ENCODE measurements around the gene PRCD.
"Not testable (repeated sequence)": the region's sequence is repeated elsewhere in the genome, so short reads cannot be mapped to it uniquely, and the experiment has no call there.

DNA sequence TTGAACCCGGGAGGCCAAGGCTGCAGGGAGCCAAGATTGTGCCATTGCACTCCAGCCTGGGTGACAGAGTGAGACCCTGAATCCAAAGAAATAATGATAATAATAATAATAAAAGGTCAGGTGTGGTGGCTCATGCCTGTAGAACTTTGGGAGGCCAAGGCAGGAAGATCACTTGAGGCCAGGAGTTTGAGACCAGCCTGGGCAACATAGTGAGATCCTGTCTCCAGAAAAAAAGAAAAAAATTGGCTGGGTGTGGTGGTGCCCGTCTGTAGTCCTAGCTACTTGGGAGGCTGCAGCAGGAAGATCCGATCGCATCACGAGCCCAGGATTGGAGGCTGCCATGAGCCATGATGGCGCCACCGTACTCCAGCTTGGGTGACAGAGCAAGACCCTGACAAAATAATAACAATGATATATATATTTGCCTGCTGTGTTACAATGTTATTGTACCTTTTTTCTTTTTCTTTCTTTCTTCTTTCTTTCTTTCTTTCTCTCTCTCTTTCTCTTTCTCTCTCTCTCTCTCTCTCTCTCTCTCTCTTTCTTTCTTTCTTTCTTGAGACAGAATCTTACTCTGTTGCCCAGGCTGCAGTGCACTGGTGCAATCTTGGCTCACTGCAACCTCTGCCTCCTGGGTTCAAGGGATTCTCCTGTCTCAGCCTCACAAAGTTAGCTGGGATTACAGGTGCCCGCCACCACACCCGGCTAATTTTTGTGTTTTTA lies 6.0 kb upstream of the PRCD start:
- TF ChIP-seq, protein P1, sequence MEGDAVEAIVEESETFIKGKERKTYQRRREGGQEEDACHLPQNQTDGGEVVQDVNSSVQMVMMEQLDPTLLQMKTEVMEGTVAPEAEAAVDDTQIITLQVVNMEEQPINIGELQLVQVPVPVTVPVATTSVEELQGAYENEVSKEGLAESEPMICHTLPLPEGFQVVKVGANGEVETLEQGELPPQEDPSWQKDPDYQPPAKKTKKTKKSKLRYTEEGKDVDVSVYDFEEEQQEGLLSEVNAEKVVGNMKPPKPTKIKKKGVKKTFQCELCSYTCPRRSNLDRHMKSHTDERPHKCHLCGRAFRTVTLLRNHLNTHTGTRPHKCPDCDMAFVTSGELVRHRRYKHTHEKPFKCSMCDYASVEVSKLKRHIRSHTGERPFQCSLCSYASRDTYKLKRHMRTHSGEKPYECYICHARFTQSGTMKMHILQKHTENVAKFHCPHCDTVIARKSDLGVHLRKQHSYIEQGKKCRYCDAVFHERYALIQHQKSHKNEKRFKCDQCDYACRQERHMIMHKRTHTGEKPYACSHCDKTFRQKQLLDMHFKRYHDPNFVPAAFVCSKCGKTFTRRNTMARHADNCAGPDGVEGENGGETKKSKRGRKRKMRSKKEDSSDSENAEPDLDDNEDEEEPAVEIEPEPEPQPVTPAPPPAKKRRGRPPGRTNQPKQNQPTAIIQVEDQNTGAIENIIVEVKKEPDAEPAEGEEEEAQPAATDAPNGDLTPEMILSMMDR (IDR thresholded peaks at IDR 0.05): not testable (repeated sequence)
- not testable (repeated sequence) for TF ChIP-seq ZFX (IDR thresholded peaks at IDR 0.05; ENCODE audit: borderline replicate concordance)

All from 22Rv1 (cell line).